Small intestine (tissue), 7 donors: ENCODE measurements around the gene PARP3. TPM values are rescaled to one million over a fixed set of nuclear protein-coding genes. Genes with fewer than 3 reads are reported as not detected.

Experiments used
- DNase-seq, 2 donors: peaks; one replicate each; pipeline versions ENCODE4 v3.0.0 to v3.0.0-alpha.2; 2013
- FAIRE-seq: peaks from 2 replicates; lab custom pipeline; 2012; peaks lifted over from hg19 to GRCh38; lab: Jason Lieb, UNC
- H3K27ac ChIP-seq, 3 donors: one replicate each; pipeline ENCODE4 v1.5.1; 2013; ENCODE audit warnings: low read length in 2 of 3, mild to moderate bottlenecking in 2 of 3, control low read depth in 1 of 3, inconsistent platforms in 1 of 3, low read depth in 1 of 3, moderate library complexity in 1 of 3
- H3K27me3 ChIP-seq, 3 donors: one replicate each; pipeline ENCODE4 v1.6.1; 2013; ENCODE audit warnings: low read length in 3 of 3, inconsistent platforms in 1 of 3; ENCODE audit not compliant: control insufficient read depth in 3 of 3, insufficient read depth in 3 of 3
- H3K36me3 ChIP-seq, 3 donors: one replicate each; pipeline ENCODE4 v1.6.1; 2013; ENCODE audit warnings: low read length in 3 of 3, inconsistent platforms in 1 of 3, low read depth in 1 of 3, mild to moderate bottlenecking in 1 of 3, moderate library complexity in 1 of 3; ENCODE audit not compliant: control insufficient read depth in 3 of 3, insufficient read depth in 2 of 3
- H3K4me1 ChIP-seq, 3 donors: one replicate each; pipeline ENCODE4 v1.6.1; 2013; ENCODE audit warnings: low read length in 2 of 3, inconsistent platforms in 1 of 3, low read depth in 1 of 3, mild to moderate bottlenecking in 1 of 3, moderate library complexity in 1 of 3; ENCODE audit not compliant: control insufficient read depth in 3 of 3, insufficient read depth in 2 of 3
- H3K4me3 ChIP-seq, 3 donors: one replicate each; pipeline ENCODE4 v1.5.1; 2013; ENCODE audit warnings: low read length in 3 of 3, control low read depth in 1 of 3, inconsistent platforms in 1 of 3, low read depth in 1 of 3, mild to moderate bottlenecking in 1 of 3, moderate library complexity in 1 of 3
- H3K9me3 ChIP-seq, 2 donors: one replicate each; pipeline ENCODE4 v1.6.1; 2013; ENCODE audit warnings: low read depth in 1 of 2, low read length in 1 of 2; ENCODE audit not compliant: control insufficient read depth in 2 of 2, insufficient read depth in 1 of 2
- WGBS, 3 donors: extraction: QIAGEN DNeasy Blood & Tissue Kit; methylation state at CpG; one replicate each; pipeline ENCODE4 v1.1.7; 2013; 5-methylcytosine and 5-hydroxymethylcytosine counted together
- polyA plus RNA-seq, 4 donors: library from polyadenylated mRNA; stranded (reverse) in 3 of 4; unstranded in 1 of 4; fragments of 200-250 nt in 3 of 4; fragments of 120-200 nt in 1 of 4; gene quantifications; one replicate each; pipeline versions ENCODE4 v1.2.1 to v1.2.3, GENCODE V29; 2013
- donor health status: healthy with polysubstance abuse.
- donor health status: control.
- donor health status: control.
- donor health status: Bipolar disorder and iron deficiency.
- donor health status: healthy.

Gene PARP3
- polyA plus RNA-seq, 4 donors: 11.7 to 59.5 (median 35.8) TPM

DNA sequence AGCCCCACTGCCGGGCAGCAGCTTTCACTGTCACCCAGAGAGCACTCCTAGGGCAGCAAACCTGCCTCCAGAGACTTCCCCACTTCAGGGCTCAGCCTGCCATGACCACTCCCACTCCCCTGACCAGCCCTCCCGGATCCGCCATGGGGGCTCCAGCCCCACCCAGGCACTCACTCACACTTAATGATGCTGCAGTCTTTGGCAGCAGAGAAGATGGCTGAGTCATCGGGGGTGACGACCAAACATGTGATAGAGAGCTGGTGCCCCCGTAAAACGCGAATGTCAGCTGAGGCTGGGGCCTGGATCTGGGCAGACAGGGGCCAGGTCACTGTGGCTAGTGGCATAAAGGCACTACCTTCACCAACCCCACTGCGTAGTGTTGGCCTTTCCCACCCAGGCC lies 5.1 kb upstream of the PARP3 start:
- no peak overlapping the region for H3K4me3 ChIP-seq
- peaks cover 7 to 67% (median 11%) of the 10 kb centered on the region in 3 donors for H3K36me3 ChIP-seq
- no peaks in the 10 kb centered on the region for H3K9me3 ChIP-seq
- peaks cover 3 to 8% (median 4%) of the 10 kb centered on the region in 3 donors for H3K4me1 ChIP-seq
- H3K27me3 ChIP-seq: no peaks in the 10 kb centered on the region
- FAIRE-seq: no peak
- no peak overlapping the region for H3K27ac ChIP-seq
- WGBS, 3 donors: 84 to 88% (median 86%) methylated on average over 9 of the region's 9 CpGs
- no peak for DNase-seq

DNA sequence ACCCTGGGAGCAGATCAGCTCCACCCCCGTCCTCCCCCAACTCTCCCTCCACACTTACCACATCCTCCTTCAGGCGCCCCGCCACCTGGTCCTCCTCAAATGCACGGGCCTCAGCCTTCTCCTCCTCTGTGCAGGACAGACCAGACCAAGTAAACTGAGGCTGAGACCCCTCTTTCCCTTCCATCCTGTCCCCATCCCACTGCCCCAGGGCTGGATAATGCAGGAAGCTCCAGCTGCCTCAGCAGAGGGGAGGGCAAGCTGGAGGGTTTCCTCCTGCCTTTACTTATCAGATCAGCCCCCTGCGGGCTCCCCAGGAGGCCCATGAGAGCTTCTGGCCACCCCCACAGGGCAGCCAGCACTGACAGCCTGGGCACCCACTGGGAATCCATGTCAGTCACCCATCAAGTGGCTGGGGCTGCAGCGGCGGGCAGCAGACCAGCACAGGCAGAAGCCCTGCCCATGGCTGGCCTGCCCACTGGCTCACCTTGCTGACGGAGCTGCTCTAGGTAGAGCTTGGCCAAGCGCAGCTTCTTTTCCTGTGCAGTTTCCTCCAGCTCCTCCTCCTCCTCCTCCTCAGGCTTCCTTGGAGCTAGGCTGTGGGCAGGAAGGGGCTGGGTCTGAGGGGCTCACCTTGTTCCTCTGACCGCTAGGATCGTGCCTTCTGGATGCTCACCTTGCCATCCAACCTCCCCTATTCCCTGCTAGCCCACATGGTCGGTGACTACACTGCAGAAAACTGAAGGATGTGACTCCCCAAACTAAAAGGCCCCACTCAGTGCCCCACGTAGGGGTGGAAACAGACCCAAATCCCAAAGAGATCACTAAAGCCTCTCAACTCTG lies 4.3 kb upstream of the PARP3 start:
- no peaks in the 10 kb centered on the region for H3K27me3 ChIP-seq
- DNase-seq (no peak), FAIRE-seq (no peak)
- H3K9me3 ChIP-seq: no peaks in the 10 kb centered on the region
- whole genome bisulfite sequencing, 3 donors: 88 to 98% (median 88%) methylated on average over 10 to 13 of the region's 13 CpGs
- peaks cover 7 to 62% (median 11%) of the 10 kb centered on the region in 3 donors for H3K36me3 ChIP-seq
- peaks cover 3 to 15% (median 4%) of the 10 kb centered on the region in 3 donors for H3K4me1 ChIP-seq
- no peak overlapping the region for H3K4me3 ChIP-seq
- H3K27ac ChIP-seq: no peak overlapping the region

DNA sequence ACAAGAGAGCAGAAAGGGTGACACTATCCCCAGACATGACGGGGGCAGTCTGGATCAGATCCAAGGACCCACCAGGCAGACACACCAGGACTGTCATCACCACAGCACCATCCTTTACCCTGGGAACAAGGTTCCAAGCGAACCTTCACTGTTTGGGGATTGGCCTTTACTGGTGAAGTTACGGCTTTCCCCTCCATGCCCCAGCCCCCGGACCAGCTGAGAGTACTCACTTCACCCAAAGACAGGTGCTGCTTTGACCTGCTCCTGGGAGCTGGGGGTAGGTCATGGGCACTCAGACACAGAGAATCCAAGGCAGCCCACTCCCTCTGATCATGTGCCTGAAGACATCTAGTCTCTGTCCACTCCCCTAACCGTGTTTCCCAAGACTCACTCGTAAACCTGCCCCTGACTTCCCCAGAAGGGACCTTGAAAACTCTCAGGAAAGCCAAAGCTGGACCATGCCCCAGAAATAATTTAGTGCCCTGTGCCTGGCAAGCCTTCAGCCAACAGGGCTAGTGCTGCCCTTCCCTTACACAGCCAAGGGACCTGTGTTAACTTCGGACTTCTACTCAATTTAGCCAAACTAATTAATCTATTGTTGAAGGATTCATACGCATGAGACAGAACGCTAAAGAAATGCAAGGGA lies 3.3 kb upstream of the PARP3 start:
- H3K9me3 ChIP-seq: no peaks in the 10 kb centered on the region
- H3K4me3 ChIP-seq: no peak overlapping the region
- DNase-seq: no peak
- H3K27ac ChIP-seq: no peak overlapping the region
- H3K4me1 ChIP-seq: peaks cover 3 to 22% (median 9%) of the 10 kb centered on the region in 3 donors
- peaks cover 4 to 51% (median 11%) of the 10 kb centered on the region in 3 donors for H3K36me3 ChIP-seq
- no peaks in the 10 kb centered on the region for H3K27me3 ChIP-seq
- FAIRE-seq: no peak
- 84 to 90% (median 87%) methylated on average over 9 of the region's 9 CpGs for WGBS, 3 donors

DNA sequence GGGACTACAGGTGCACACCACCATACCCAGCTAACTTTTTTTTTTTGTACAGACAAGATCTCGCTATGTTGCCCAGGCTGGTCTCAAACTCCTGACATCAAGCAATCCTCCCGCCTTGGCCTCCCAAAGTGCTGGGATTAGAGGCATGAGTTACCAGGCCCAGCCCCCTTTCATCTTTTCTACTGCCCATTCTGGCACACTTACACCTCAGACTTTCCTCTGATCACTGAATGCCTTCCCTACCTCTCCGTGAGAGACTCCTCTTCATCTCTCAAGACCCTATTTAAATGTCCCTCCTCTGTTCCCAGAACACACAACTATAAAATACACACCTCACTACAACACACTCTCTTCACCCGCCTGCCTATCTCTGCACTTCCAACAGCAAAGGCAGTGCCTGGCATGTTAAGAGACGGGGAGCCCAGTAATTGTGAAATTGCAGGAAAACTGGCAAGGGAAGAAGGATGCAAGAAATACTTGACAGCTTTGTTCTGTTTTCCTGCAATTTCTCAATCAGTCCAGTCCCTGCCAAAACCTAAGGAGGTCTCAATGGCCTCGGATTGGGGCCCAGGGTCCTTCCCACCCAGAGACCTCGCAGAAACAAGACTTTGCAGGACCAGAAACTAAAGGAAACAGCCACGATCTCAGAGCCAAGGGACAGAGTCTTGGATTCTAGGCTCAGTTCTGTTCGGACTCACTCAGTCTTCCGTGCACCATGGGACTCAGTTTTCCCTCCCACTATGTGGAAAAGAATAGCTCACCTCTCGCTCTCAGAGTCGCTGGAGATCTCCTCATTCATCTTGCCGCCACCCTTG lies 1.3 kb upstream of the PARP3 start:
- peak in 1 of 2 donors; percentile 25 for DNase-seq
- 27 to 33% (median 31%) methylated on average over 13 of the region's 13 CpGs for WGBS, 3 donors
- H3K27me3 ChIP-seq: no peaks in the 10 kb centered on the region
- peaks cover 2 to 45% (median 8%) of the 10 kb centered on the region in 3 donors for H3K36me3 ChIP-seq
- peaks cover 3 to 22% (median 9%) of the 10 kb centered on the region in 3 donors for H3K4me1 ChIP-seq
- FAIRE-seq: no peak
- no peaks in the 10 kb centered on the region for H3K9me3 ChIP-seq
- H3K27ac ChIP-seq: peak overlapping the region in 1 of 3 donors; percentile 17
- peak overlapping the region; percentile 67 to 93 (median 68) for H3K4me3 ChIP-seq

DNA sequence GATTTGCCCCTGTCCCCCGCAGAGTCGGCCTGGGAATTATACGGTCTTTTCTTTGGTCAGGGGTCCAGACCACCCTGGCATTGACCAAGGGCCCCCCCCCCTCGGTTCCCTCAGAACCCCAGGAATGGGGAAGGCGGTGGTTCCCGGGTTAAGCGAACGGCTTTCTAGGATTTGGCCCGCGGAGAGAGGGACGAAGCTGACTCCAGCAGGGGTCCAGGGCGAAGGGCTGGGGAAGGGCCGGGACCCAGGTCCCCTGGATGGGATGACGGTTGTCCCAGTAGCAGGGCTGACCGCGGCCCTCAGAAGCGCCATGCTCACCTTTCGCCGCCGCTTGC lies 733 bp upstream of the PARP3 start:
- Histone ChIP-seq H3K36me3 (peaks cover 2 to 42% (median 8%) of the 10 kb centered on the region in 3 donors), H3K27me3 (no peaks in the 10 kb centered on the region), H3K9me3 (no peaks in the 10 kb centered on the region), H3K27ac (peak overlapping the region in 2 of 3 donors; percentile 17 to 55), H3K4me3 (peak overlapping the region; percentile 67 to 93 (median 68)), H3K4me1 (peaks cover 3 to 22% (median 9%) of the 10 kb centered on the region in 3 donors)
- DNase-seq (no peak), FAIRE-seq (no peak)
- WGBS, 3 donors: 0 to 1% (median 0%) methylated on average over 20 of the region's 20 CpGs

DNA sequence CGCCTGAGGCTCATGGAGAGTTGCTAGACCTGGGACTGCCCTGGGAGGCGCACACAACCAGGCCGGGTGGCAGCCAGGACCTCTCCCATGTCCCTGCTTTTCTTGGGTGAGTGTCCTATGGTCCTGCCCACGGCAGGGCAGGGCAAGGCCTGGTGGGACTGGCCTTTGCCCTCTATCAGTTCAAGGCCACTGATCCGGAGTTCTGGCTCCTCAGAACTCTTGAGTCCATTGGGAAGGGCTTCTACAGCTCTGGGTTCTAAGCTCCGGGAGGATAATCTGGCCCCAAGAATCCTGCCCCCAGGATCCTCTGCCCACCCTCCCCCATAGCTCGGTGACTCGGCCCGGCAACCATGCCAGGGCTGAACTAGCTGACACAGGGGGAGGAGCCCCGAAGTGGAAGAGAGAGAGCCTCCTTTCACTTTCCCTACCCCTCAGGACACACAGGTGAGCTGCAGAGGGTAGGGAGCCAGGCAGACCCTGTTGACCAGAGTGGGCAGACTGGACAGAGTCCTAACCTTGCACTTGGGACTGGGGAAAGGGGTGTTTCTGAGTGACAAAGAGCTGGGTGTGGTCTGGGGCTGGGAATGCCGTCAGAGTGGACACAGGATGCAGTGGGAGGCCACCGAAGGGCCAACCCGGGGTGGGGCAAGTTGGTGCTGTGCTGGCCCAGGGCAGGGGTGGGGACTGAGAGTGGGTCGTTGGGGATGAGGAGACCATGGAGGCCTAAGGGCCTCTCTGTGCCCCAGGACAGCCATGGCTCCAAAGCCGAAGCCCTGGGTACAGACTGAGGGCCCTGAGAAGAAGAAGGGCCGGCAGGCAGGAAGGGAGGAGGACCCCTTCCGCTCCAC lies 664 bp downstream of the PARP3 start:
- Histone ChIP-seq H3K36me3 (peaks cover 0 to 33% (median 0%) of the 10 kb centered on the region in 3 donors), H3K9me3 (no peaks in the 10 kb centered on the region), H3K4me1 (peaks cover 3 to 22% (median 9%) of the 10 kb centered on the region in 3 donors), H3K4me3 (peak overlapping the region; percentile 24 to 93 (median 29)), H3K27ac (peak overlapping the region; percentile 93 to 97 (median 94)), H3K27me3 (no peaks in the 10 kb centered on the region)
- WGBS, 3 donors: 24 to 46% (median 32%) methylated on average over 17 of the region's 17 CpGs
- DNase-seq (peak; percentile 80 to 82), FAIRE-seq (no peak)

DNA sequence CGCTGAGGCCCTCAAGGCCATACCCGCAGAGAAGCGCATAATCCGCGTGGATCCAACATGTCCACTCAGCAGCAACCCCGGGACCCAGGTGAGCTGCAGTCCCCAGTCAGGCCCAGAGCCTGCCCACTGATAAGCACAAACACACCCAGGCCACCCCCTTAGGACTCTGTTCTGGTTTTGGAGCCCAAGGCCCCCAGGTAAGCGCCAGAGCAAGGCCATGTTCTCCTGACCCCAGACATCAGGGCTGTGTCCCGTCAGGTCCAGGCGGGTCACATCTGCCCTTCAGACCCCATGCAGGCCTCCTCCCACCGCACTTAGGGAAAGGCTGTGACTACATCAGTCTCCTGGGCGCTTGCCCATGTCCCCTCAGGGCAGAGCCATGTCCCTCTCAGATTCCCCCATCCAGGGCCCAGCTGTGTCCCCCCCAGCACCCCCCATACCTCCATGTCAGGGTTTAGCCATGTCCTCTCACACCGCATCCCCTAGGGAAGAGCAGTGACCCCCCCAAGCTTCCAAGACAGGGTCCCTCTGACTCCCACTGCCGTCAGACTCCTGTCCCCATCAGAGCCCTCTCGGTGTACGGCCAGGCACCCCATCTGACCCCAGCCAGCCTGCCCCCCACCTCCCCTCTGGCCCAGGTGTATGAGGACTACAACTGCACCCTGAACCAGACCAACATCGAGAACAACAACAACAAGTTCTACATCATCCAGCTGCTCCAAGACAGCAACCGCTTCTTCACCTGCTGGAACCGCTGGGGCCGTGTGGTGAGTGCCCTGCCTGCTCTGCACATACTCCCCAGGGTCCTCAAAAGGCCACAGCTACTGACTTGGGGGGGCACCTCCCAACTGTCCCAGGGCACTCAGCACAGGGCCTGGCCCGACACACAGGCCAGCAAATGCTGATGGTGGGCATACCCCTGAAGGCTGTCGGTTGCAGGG lies 1.6 kb downstream of the PARP3 start:
- DNase-seq (no peak), FAIRE-seq (no peak)
- Histone ChIP-seq H3K36me3 (peaks cover 0 to 31% (median 0%) of the 10 kb centered on the region in 3 donors), H3K9me3 (no peaks in the 10 kb centered on the region), H3K27me3 (no peaks in the 10 kb centered on the region), H3K4me3 (peak overlapping the region in 1 of 3 donors; percentile 29), H3K27ac (peak overlapping the region; percentile 93 to 97 (median 94)), H3K4me1 (peaks cover 3 to 22% (median 9%) of the 10 kb centered on the region in 3 donors)
- 93 to 96% (median 93%) methylated on average over 21 of the region's 21 CpGs for WGBS, 3 donors
